Ishikawa (cell line): ENCODE results near the gene CAMK1D.

ENCODE experiments used
- CEBPB ChIP-seq: IDR thresholded peaks from 2 replicates; pipeline ENCODE4 v1.6.1; 2012
- CREB1 ChIP-seq: IDR thresholded peaks from 2 replicates; pipeline ENCODE4 v1.6.1; 2012; ENCODE audit warnings: low read depth
- EGR1 ChIP-seq: IDR thresholded peaks from 2 replicates; pipeline ENCODE4 v1.6.1; 2012
- EP300 ChIP-seq: IDR thresholded peaks from 2 replicates; pipeline ENCODE4 v1.6.1; 2012; ENCODE audit warnings: borderline replicate concordance
- FOXM1 ChIP-seq: IDR thresholded peaks from 2 replicates; pipeline ENCODE4 v1.6.1; 2012; ENCODE audit warnings: low read depth, borderline replicate concordance
- NFIC ChIP-seq: IDR thresholded peaks from 2 replicates; pipeline ENCODE4 v1.6.1; 2012
- RAD21 ChIP-seq: IDR thresholded peaks from 2 replicates; pipeline ENCODE4 v1.6.1; 2012; ENCODE audit warnings: low read depth
- TAF1 ChIP-seq: IDR thresholded peaks from 2 replicates; pipeline ENCODE4 v1.6.1; 2012; ENCODE audit warnings: low read depth, mild to moderate bottlenecking
- TCF12 ChIP-seq: IDR thresholded peaks from 2 replicates; pipeline ENCODE4 v1.6.1; 2012; ENCODE audit warnings: low read depth
- TEAD4 ChIP-seq: IDR thresholded peaks from 2 replicates; pipeline ENCODE4 v1.6.1; 2012
- YY1 ChIP-seq: IDR thresholded peaks from 2 replicates; pipeline ENCODE4 v1.6.1; 2012; ENCODE audit warnings: low read depth
- TF ChIP-seq, protein P1 (sequence below): IDR thresholded peaks from 2 replicates; pipeline ENCODE4 v1.6.1; 2012; ENCODE audit warnings: low read depth, mild to moderate bottlenecking
- TF ChIP-seq, protein P2 (sequence below): IDR thresholded peaks from 2 replicates; pipeline ENCODE4 v1.6.1; 2012
- TF ChIP-seq, protein P3 (sequence below): IDR thresholded peaks from 2 replicates; pipeline ENCODE4 v1.6.1; 2012

DNA sequence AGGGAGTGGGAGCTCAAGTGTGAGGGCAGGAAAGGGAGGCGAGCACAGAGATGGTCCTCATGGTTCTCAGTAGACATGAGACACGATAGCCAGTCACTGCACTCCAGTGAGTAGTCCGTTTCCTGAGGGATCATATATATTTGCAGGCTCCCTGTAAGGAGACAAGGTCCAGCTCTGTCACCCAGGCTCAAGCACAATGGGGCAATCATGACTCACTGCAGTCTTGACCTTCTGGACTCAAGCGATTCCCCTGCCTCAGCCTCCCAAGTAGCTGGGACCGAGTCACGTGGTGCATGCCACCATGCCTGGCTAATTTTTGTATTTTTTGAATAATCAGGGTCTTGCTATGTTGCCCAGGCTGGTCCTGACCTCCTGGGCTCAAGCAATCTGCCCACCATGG lies 535.5 kb downstream of the CAMK1D start:
- TF ChIP-seq TEAD4: no peak
- no peak for TF ChIP-seq RAD21
- no peak for TF ChIP-seq CEBPB
- TF ChIP-seq TCF12: no peak
- no peak for TF ChIP-seq EP300
- TF ChIP-seq CREB1: no peak
- TF ChIP-seq, protein P1, sequence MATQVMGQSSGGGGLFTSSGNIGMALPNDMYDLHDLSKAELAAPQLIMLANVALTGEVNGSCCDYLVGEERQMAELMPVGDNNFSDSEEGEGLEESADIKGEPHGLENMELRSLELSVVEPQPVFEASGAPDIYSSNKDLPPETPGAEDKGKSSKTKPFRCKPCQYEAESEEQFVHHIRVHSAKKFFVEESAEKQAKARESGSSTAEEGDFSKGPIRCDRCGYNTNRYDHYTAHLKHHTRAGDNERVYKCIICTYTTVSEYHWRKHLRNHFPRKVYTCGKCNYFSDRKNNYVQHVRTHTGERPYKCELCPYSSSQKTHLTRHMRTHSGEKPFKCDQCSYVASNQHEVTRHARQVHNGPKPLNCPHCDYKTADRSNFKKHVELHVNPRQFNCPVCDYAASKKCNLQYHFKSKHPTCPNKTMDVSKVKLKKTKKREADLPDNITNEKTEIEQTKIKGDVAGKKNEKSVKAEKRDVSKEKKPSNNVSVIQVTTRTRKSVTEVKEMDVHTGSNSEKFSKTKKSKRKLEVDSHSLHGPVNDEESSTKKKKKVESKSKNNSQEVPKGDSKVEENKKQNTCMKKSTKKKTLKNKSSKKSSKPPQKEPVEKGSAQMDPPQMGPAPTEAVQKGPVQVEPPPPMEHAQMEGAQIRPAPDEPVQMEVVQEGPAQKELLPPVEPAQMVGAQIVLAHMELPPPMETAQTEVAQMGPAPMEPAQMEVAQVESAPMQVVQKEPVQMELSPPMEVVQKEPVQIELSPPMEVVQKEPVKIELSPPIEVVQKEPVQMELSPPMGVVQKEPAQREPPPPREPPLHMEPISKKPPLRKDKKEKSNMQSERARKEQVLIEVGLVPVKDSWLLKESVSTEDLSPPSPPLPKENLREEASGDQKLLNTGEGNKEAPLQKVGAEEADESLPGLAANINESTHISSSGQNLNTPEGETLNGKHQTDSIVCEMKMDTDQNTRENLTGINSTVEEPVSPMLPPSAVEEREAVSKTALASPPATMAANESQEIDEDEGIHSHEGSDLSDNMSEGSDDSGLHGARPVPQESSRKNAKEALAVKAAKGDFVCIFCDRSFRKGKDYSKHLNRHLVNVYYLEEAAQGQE: no peak
- no peak for TF ChIP-seq TAF1
- TF ChIP-seq, protein P2, sequence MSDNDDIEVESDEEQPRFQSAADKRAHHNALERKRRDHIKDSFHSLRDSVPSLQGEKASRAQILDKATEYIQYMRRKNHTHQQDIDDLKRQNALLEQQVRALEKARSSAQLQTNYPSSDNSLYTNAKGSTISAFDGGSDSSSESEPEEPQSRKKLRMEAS: no peak
- TF ChIP-seq, protein P3, sequence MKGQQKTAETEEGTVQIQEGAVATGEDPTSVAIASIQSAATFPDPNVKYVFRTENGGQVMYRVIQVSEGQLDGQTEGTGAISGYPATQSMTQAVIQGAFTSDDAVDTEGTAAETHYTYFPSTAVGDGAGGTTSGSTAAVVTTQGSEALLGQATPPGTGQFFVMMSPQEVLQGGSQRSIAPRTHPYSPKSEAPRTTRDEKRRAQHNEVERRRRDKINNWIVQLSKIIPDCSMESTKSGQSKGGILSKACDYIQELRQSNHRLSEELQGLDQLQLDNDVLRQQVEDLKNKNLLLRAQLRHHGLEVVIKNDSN: no peak
- TF ChIP-seq NFIC: no peak
- no peak for TF ChIP-seq EGR1
- TF ChIP-seq FOXM1: no peak
- no peak for TF ChIP-seq YY1
